Adrenal gland (tissue), 19 donors: ENCODE data around the gene RIBC2. TPM values are rescaled to one million over a fixed set of nuclear protein-coding genes. Genes with fewer than 3 reads are reported as not detected.
"Not testable (repeated sequence)": the region's sequence is repeated elsewhere in the genome, so short reads cannot be mapped to it uniquely, and the experiment has no call there.

ENCODE experiments used
- DNase-seq, 7 donors: peaks; one replicate each; pipeline ENCODE4 v3.0.0-alpha.2; 2019 to 2020
- H3K27ac ChIP-seq, 5 donors: fragments of 200-600 bp; sonication (generic) in 4 of 5; 1 replicate in 3 of 5; 2 replicates in 2 of 5; pipeline versions ENCODE4 v1.5.1 to v1.8.0; 2016 to 2020; ENCODE audit warnings: mild to moderate bottlenecking in 1 of 5
- H3K27me3 ChIP-seq: fragments of 200-600 bp; 2 replicates; pipeline ENCODE4 v1.8.0; 2021
- H3K36me3 ChIP-seq, 2 donors: fragments of 200-600 bp; replicated peaks in 1 of 2; 1 replicate in 1 of 2; 2 replicates in 1 of 2; pipeline versions ENCODE4 v1.5.1 to v1.8.0; 2018 to 2022
- H3K4me1 ChIP-seq, 2 donors: fragments of 200-600 bp; replicated peaks in 1 of 2; 1 replicate in 1 of 2; 2 replicates in 1 of 2; pipeline versions ENCODE4 v1.5.1 to v1.8.0; 2018 to 2021
- H3K4me3 ChIP-seq, 4 donors: fragments of 200-600 bp; sonication (generic) in 3 of 4; one replicate each; pipeline ENCODE4 v1.5.1; 2016 to 2018
- H3K9me3 ChIP-seq, 3 donors: fragments of 200-600 bp; sonication (generic) in 1 of 3; replicated peaks in 1 of 3; 1 replicate in 2 of 3; 2 replicates in 1 of 3; pipeline versions ENCODE4 v1.5.1 to v1.8.0; 2016 to 2021
- CTCF ChIP-seq, 6 experiments: fragments of 450-650 bp in 4 of 6; fragments of 200-600 bp in 2 of 6; sonication (generic) in 1 of 6; IDR thresholded peaks; 1 replicate in 5 of 6; 2 replicates in 1 of 6; pipeline versions ENCODE4 v1.5.1 to v1.8.0; 2016 to 2021; ENCODE audit warnings: antibody characterized with exemption in 6 of 6, mild to moderate bottlenecking in 2 of 6, moderate library complexity in 1 of 6
- POLR2A ChIP-seq, 2 donors: fragments of 450-650 bp; IDR thresholded peaks; one replicate each; pipeline ENCODE4 v1.6.1; 2017; ENCODE audit warnings: antibody characterized with exemption in 2 of 2, mild to moderate bottlenecking in 2 of 2, moderate library complexity in 1 of 2
- WGBS, 4 donors: extraction: QIAGEN DNeasy Blood & Tissue Kit in 2 of 4; methylation state at CpG; one replicate each; pipeline versions ENCODE4 v1.1.5 to v1.1.7; 2013 to 2017; 5-methylcytosine and 5-hydroxymethylcytosine counted together
- intact Hi-C, 2 donors: fragments of 100-400 bp; cut with DNase I; formaldehyde crosslinking; loops; one replicate each; pipeline versions ENCODE4 v1.14.1 to v1.15.0; 2022 to 2023
- long read RNA-seq, 10 donors: library from polyadenylated mRNA in 3 of 10; unstranded in 2 of 10; stranded (forward) in 1 of 10; transcript quantifications; one replicate each; pipeline ENCODE4 v2.0.0 and lab custom pipeline, GENCODE V29; 2021 to 2026
- polyA plus RNA-seq, 3 donors: library from polyadenylated mRNA; stranded (reverse); fragments of 200-250 nt in 2 of 3; fragments of 350-450 nt in 1 of 3; fragmentation: Illumina TruSeq in 1 of 3; extraction: RNeasy Lipid Tissue Mini Kit (QIAGEN cat#74804) in 1 of 3; gene quantifications; one replicate each; pipeline ENCODE4 v1.2.3, GENCODE V29; 2013 to 2014
- total RNA-seq, 9 donors: library from RNA; depleted of rRNA in 4 of 9; stranded (reverse); fragments of >200 nt in 4 of 9; fragments of 120-200 nt in 1 of 9; fragmentation: NEBNext Ultra II Directional in 1 of 9; extraction: Animal tissue kit (Norgen Biotek cat#: 25700) in 1 of 9; gene quantifications; one replicate each; pipeline versions ENCODE4 v1.1.0 to v1.2.4, GENCODE V29; 2013 to 2023
- donor health status: healthy with polysubstance abuse.
- donor health status: Bipolar disorder and iron deficiency.
- donor health status: DM: yes; HTN: yes; CAD: no.
- donor health status: DM: no; HTN: no; CAD: no.
- donor health status: DM: no; HTN: no; CAD: no.
- donor health status: DM: yes; HTN: yes; CAD: no.

Gene RIBC2
- total RNA-seq, result 1 to 10 TPM in 2 of 9 donors, under 1 TPM in 5, not detected in 2; 0.14 to 1.3 (median 0.36) TPM
- polyA plus RNA-seq, result under 1 TPM; 0.16 to 0.64 (median 0.24) TPM
- long read RNA-seq, donor 1, result 0 reads
- long read RNA-seq, donor 2, result 0 reads
- long read RNA-seq, donor 3, result 0 reads
- long read RNA-seq, donor 4, result 0 reads
- long read RNA-seq, donor 5, result 0 reads
- long read RNA-seq, donor 6, result 0 reads
- long read RNA-seq, donor 7, result 0 reads
- long read RNA-seq, donor 8, partial matches to known transcripts, result 0 of 1 reads
- long read RNA-seq, donor 8, other reads (novel, unspliced or antisense), result 0 of 1 reads
- long read RNA-seq, donor 9, result 0 reads
- long read RNA-seq, donor 10, result 0 reads

- Histone ChIP-seq H3K4me3 (peak within 1 kb of the TSS in 2 of 4 donors; percentile 20 to 53), H3K27me3 (peaks cover 3% of the 10 kb centered on the region), H3K9me3 (no peaks in the 10 kb centered on the region), H3K36me3 (no peaks in the 10 kb centered on the region), H3K4me1 (peaks cover 4 to 10% of the 10 kb centered on the region in 2 donors), H3K27ac (no peak within 1 kb of the TSS)
- TF ChIP-seq CTCF (IDR thresholded peaks at IDR 0.05) (no peak), POLR2A (IDR thresholded peaks at IDR 0.05) (no peak)
- intact Hi-C loops, result no loop called here
- DNase-seq, result peak; percentile 54 to 85 (median 67)
- WGBS, 4 donors, result 1 to 12% (median 6%) methylated on average over 19 to 68 of the region's 68 CpGs
These were observed at the start of gene RIBC2, which contains the start of gene SMC1B for GRCh38 chr22:45413368-45414211. TSS of gene RIBC2 (plus strand) at chr22:45413693. CDS start at chr22:45413887, 194 bp downstream. TSS of gene SMC1B (minus strand) at chr22:45413599. CDS start at chr22:45413567, 32 bp downstream.

- intact Hi-C loops, result no loop called here
- Histone ChIP-seq H3K4me3 (no peak overlapping the region), H3K9me3 (no peaks in the 10 kb centered on the region), H3K4me1 (no peaks in the 10 kb centered on the region), H3K36me3 (no peaks in the 10 kb centered on the region), H3K27ac (no peak overlapping the region), H3K27me3 (peaks cover 11% of the 10 kb centered on the region)
- no peak for TF ChIP-seq POLR2A (IDR thresholded peaks at IDR 0.05)
- no peak for TF ChIP-seq CTCF (IDR thresholded peaks at IDR 0.05)
- no peak for DNase-seq
- 78 to 89% (median 85%) methylated on average over 3 of the region's 3 CpGs for whole genome bisulfite sequencing, 4 donors
These were observed 46.8 kb upstream of the RIBC2 start for GRCh38 chr22:45366713-45367112.

- H3K36me3 ChIP-seq, H3K4me1 ChIP-seq, intact Hi-C loops, H3K27ac ChIP-seq, H3K27me3 ChIP-seq, H3K4me3 ChIP-seq, DNase-seq, H3K9me3 ChIP-seq: not testable (repeated sequence)
- 68 to 78% (median 73%) methylated on average over 3 of the region's 3 CpGs for WGBS, 4 donors
These were observed 39.9 kb upstream of the RIBC2 start for GRCh38 chr22:45373592-45373991.

GRCh38 chr22:45376009-45376408 lies 37.5 kb upstream of the RIBC2 start:
- Histone ChIP-seq H3K9me3 (no peaks in the 10 kb centered on the region), H3K4me3 (no peak overlapping the region), H3K27me3 (no peaks in the 10 kb centered on the region), H3K27ac (no peak overlapping the region), H3K4me1 (no peaks in the 10 kb centered on the region), H3K36me3 (no peaks in the 10 kb centered on the region)
- TF ChIP-seq CTCF (IDR thresholded peaks at IDR 0.05), result no peak
- no peak for TF ChIP-seq POLR2A (IDR thresholded peaks at IDR 0.05)
- WGBS, 4 donors, result 73 to 93% (median 88%) methylated on average over 3 of the region's 3 CpGs
- intact Hi-C loops, result no loop called here
- no peak for DNase-seq
